Dedifferentiated amniotic fluid mesenchymal stem cell (primary cell): ENCODE data around the gene SOX11.

ENCODE experiments used
- DNase-seq: peaks from one replicate; pipeline ENCODE4 v3.0.0-alpha.2; 2016; ENCODE audit errors: extremely low spot score

SOX11 gene

GRCh38 chr2:5723791-5724735, 31.9 kb downstream of the SOX11 start:
- DNase-seq, result no peak

- no peak for DNase-seq
Observed at GRCh38 chr2:5725072-5725471, 32.9 kb downstream of the SOX11 start.

GRCh38 chr2:5725794-5726463, 33.7 kb downstream of the SOX11 start:
- DNase-seq, result no peak

GRCh38 chr2:5727235-5727634, 35.1 kb downstream of the SOX11 start:
- DNase-seq, result no peak

GRCh38 chr2:5729416-5729815, 37.2 kb downstream of the SOX11 start:
- no peak for DNase-seq

- no peak for DNase-seq
Observed at GRCh38 chr2:5730386-5730785, 38.2 kb downstream of the SOX11 start.

- no peak for DNase-seq
Observed at GRCh38 chr2:5734859-5735520, 42.8 kb downstream of the SOX11 start.

GRCh38 chr2:5735521-5735861, 43.3 kb downstream of the SOX11 start:
- DNase-seq, result no peak

GRCh38 chr2:5736050-5736449, 43.9 kb downstream of the SOX11 start:
- DNase-seq, result no peak

GRCh38 chr2:5736886-5737285, 44.7 kb downstream of the SOX11 start:
- DNase-seq, result no peak

GRCh38 chr2:5740053-5740452, 47.9 kb downstream of the SOX11 start:
- DNase-seq, result no peak

GRCh38 chr2:5740817-5741216, 48.6 kb downstream of the SOX11 start:
- no peak for DNase-seq

- no peak for DNase-seq
Observed at GRCh38 chr2:5741242-5741641, 49.1 kb downstream of the SOX11 start.

GRCh38 chr2:5742126-5742525, 49.9 kb downstream of the SOX11 start:
- no peak for DNase-seq

- no peak for DNase-seq
Observed at GRCh38 chr2:5748391-5748790, 56.2 kb downstream of the SOX11 start.

GRCh38 chr2:5748946-5749345, 56.8 kb downstream of the SOX11 start:
- no peak for DNase-seq

- DNase-seq, result no peak
Observed at GRCh38 chr2:5749347-5749746, 57.2 kb downstream of the SOX11 start.
